Measurements from ENCODE around the gene TMEM51. TPM values are rescaled to one million over a fixed set of nuclear protein-coding genes. Genes with fewer than 3 reads are reported as not detected.

Gene TMEM51
- polyA plus RNA-seq, 1 donor from 2014 or later: 1.7 TPM

GRCh38 chr1:15188678-15189077 is 35.1 kb downstream of the TMEM51 start:
- H3K4me2 ChIP-seq (ENCODE audit: low read length): no peak overlapping the region
- no peak overlapping the region for H3K27ac ChIP-seq (ENCODE audit: low read length)
- H3K36me3 ChIP-seq (ENCODE audit: insufficient read depth, low read length): no peaks in the 10 kb centered on the region
- H4K20me1 ChIP-seq (ENCODE audit: insufficient read depth): no peaks in the 10 kb centered on the region
- no peak for TF ChIP-seq EP300 (conservative IDR thresholded peaks at IDR 0.05; ENCODE audit: poor library complexity, severe bottlenecking)
- H2AFZ ChIP-seq (ENCODE audit: low read depth, low read length): no peak overlapping the region
- H3K27me3 ChIP-seq (ENCODE audit: insufficient read depth, low read depth, low read length): no peaks in the 10 kb centered on the region
- H3F3A ChIP-seq (ENCODE audit: insufficient read depth, low read length, poor library complexity, severe bottlenecking): no peaks in the 10 kb centered on the region
- H3K79me2 ChIP-seq (replicated peaks; ENCODE audit: insufficient read depth, low read length): no peaks in the 10 kb centered on the region
- no peaks in the 10 kb centered on the region for H3K9me2 ChIP-seq (ENCODE audit: insufficient read depth, low read length)
- H3K4me3 ChIP-seq (ENCODE audit: low read length): no peak overlapping the region
- no peak overlapping the region for H3K9ac ChIP-seq (ENCODE audit: low read length)
- no peaks in the 10 kb centered on the region for H3K9me3 ChIP-seq (ENCODE audit: low read length)

DNA sequence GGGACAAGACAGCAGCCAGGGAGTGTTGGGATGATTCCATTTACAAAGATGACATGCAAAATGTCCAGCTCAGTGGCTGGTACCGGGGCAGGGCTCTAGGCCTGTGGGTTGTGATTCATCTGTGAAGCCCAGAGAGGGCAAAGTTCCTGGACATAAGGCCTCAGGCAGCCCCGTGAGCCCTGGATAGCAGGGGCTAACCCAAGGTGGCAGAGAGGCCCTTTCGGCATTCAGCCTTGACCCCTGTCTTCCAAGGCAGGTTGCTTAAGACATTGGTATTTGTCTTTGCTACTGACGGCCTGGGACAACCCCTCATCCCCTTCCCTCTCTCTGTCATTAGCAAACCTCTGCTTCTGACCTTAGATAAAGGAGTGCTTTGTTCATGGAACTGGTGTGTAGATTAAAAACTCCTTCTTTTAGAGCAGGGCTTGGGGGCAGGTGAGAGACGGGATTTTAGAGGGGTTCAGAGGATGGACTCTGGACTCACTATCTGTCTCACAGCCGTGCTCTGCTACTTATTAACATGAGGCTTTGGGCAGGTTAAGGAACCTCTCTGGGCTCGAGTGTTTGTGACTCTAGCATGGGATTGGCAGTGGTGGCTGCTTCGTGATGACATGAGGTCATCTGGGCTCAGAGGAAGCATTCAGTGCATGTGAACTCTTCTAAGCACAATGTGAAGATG is 36.3 kb downstream of the TMEM51 start:
- TF ChIP-seq, protein P1, sequence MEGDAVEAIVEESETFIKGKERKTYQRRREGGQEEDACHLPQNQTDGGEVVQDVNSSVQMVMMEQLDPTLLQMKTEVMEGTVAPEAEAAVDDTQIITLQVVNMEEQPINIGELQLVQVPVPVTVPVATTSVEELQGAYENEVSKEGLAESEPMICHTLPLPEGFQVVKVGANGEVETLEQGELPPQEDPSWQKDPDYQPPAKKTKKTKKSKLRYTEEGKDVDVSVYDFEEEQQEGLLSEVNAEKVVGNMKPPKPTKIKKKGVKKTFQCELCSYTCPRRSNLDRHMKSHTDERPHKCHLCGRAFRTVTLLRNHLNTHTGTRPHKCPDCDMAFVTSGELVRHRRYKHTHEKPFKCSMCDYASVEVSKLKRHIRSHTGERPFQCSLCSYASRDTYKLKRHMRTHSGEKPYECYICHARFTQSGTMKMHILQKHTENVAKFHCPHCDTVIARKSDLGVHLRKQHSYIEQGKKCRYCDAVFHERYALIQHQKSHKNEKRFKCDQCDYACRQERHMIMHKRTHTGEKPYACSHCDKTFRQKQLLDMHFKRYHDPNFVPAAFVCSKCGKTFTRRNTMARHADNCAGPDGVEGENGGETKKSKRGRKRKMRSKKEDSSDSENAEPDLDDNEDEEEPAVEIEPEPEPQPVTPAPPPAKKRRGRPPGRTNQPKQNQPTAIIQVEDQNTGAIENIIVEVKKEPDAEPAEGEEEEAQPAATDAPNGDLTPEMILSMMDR (IDR thresholded peaks at IDR 0.05; ENCODE audit: poor library complexity, severe bottlenecking): no peak
- no peak for TF ChIP-seq EZH2 (IDR thresholded peaks at IDR 0.05; ENCODE audit: borderline replicate concordance, insufficient read depth, low read length, poor library complexity, severe bottlenecking)
- no peak for TF ChIP-seq RAD21 (conservative IDR thresholded peaks at IDR 0.05)
- TF ChIP-seq TAF1 (IDR thresholded peaks at IDR 0.05; ENCODE audit: low read depth): no peak
- no peak for TF ChIP-seq REST (IDR thresholded peaks at IDR 0.05; ENCODE audit: borderline replicate concordance)
- no peak for TF ChIP-seq POLR2AphosphoS5 (IDR thresholded peaks at IDR 0.05)
- no peak for TF ChIP-seq MXI1 (conservative IDR thresholded peaks at IDR 0.05; ENCODE audit: poor library complexity, severe bottlenecking)
- TF ChIP-seq SMC3 (conservative IDR thresholded peaks at IDR 0.05; ENCODE audit: poor library complexity): no peak
- TF ChIP-seq EP300 (conservative IDR thresholded peaks at IDR 0.05; ENCODE audit: poor library complexity, severe bottlenecking): no peak
- H3K27me3 ChIP-seq (ENCODE audit: insufficient read depth, low read depth, low read length): no peaks in the 10 kb centered on the region
- no peak overlapping the region for H3K4me2 ChIP-seq (ENCODE audit: low read length)
- no peak overlapping the region for H3K4me3 ChIP-seq (ENCODE audit: low read length)
- H3K79me2 ChIP-seq (replicated peaks; ENCODE audit: insufficient read depth, low read length): no peaks in the 10 kb centered on the region
- H3K36me3 ChIP-seq (ENCODE audit: insufficient read depth, low read length): no peaks in the 10 kb centered on the region
- no peak overlapping the region for H3K9ac ChIP-seq (ENCODE audit: low read length)
- no peaks in the 10 kb centered on the region for H3K9me3 ChIP-seq (ENCODE audit: low read length)
- H4K20me1 ChIP-seq (ENCODE audit: insufficient read depth): no peaks in the 10 kb centered on the region
- H3K27ac ChIP-seq (ENCODE audit: low read length): no peak overlapping the region
- no peak overlapping the region for H2AFZ ChIP-seq (ENCODE audit: low read depth, low read length)
- no peaks in the 10 kb centered on the region for H3F3A ChIP-seq (ENCODE audit: insufficient read depth, low read length, poor library complexity, severe bottlenecking)
- no peaks in the 10 kb centered on the region for H3K9me2 ChIP-seq (ENCODE audit: insufficient read depth, low read length)
